GM12878 (cell line): ENCODE measurements around the gene IQCH. TPM values are rescaled to one million over a fixed set of nuclear protein-coding genes. Genes with fewer than 3 reads are reported as not detected.

Source experiments
- ATAC-seq: fragments of 200-7000 bp; cut with Tn5 transposase; 3 replicates; pipeline ENCODE4 v1.9.1; 2020; ENCODE audit warnings: mild to moderate bottlenecking, moderate library complexity
- BruUV-seq: library from RNA; stranded (reverse); fragments of 400-500 nt; replicated peaks from 2 replicates; lab custom pipeline; 2021; lab: Mats Ljungman, UMichigan
- CTCF ChIA-PET: fragments of 300-600 bp; sonication (Branson Sonifier 250); formaldehyde crosslinking; extraction: SDS; loops from one replicate; lab custom pipeline; 2021; ENCODE audit warnings: inconsistent platforms; lab: Yijun Ruan, JAX
- POLR2A ChIA-PET: fragments of 350-600 bp; formaldehyde crosslinking; extraction: SDS; loops from one replicate; lab custom pipeline; 2021; ENCODE audit warnings: inconsistent platforms; lab: Charles Lee
- RAD21 ChIA-PET: fragments of 300-600 bp; sonication (Branson Sonifier 250); formaldehyde crosslinking; loops from one replicate; lab custom pipeline; 2023; ENCODE audit warnings: antibody characterized with exemption; ENCODE audit not compliant: unreplicated experiment; lab: Charles Lee
- SMC1A ChIA-PET: fragments of 300-600 bp; sonication (Branson Sonifier 250); formaldehyde crosslinking; loops from one replicate; lab custom pipeline; 2023; ENCODE audit not compliant: unreplicated experiment, uncharacterized antibody; lab: Charles Lee
- DNase-seq: peaks from one replicate; pipeline ENCODE4 v3.0.0-alpha.2; 2011; ENCODE audit warnings: low read depth, low spot score
- FAIRE-seq: peaks from 3 replicates; lab custom pipeline; 2011; peaks lifted over from hg19 to GRCh38; lab: Jason Lieb, UNC
- H2AFZ ChIP-seq: 2 replicates; pipeline ENCODE4 v1.6.0; 2011; ENCODE audit warnings: low read depth, low read length, control low read depth; ENCODE audit not compliant: control insufficient read depth
- H3K27ac ChIP-seq: 2 replicates; pipeline ENCODE4 v1.5.1; 2011; ENCODE audit warnings: control low read depth; ENCODE audit not compliant: control insufficient read depth, insufficient read depth
- H3K27me3 ChIP-seq, 2 experiments: replicated peaks in 1 of 2; 2 replicates each; pipeline versions ENCODE4 v1.6.0 to v1.6.1; 2011; ENCODE audit warnings: low read length in 1 of 2; ENCODE audit not compliant: control insufficient read depth in 2 of 2, insufficient read depth in 2 of 2
- H3K36me3 ChIP-seq, 2 experiments: 2 replicates each; pipeline ENCODE4 v1.5.1; 2011; ENCODE audit warnings: low read length in 1 of 2; ENCODE audit not compliant: control insufficient read depth in 2 of 2, insufficient read depth in 2 of 2
- H3K4me1 ChIP-seq: 2 replicates; pipeline ENCODE4 v1.6.1; 2011; ENCODE audit warnings: mild to moderate bottlenecking, low read length, moderate library complexity, mixed read lengths; ENCODE audit not compliant: control insufficient read depth, insufficient read depth
- H3K4me2 ChIP-seq: 2 replicates; pipeline ENCODE4 v1.6.0; 2011; ENCODE audit warnings: control low read depth; ENCODE audit not compliant: control insufficient read depth, insufficient read depth
- H3K4me3 ChIP-seq: fragments of 200-600 bp; sonication (generic); 2 replicates; pipeline ENCODE4 v1.5.1; 2016
- H3K79me2 ChIP-seq: 2 replicates; pipeline ENCODE4 v1.6.0; 2011; ENCODE audit warnings: low read length; ENCODE audit not compliant: control insufficient read depth, insufficient read depth
- H3K9ac ChIP-seq: 2 replicates; pipeline ENCODE4 v1.8.0; 2011; ENCODE audit warnings: low read length, control low read depth, mixed read lengths; ENCODE audit not compliant: control insufficient read depth, insufficient read depth
- H3K9me3 ChIP-seq: replicated peaks from 3 replicates; pipeline ENCODE4 v1.5.1; 2011; ENCODE audit warnings: mild to moderate bottlenecking, low read length; ENCODE audit not compliant: control insufficient read depth, insufficient read depth
- H4K20me1 ChIP-seq: 2 replicates; pipeline ENCODE4 v1.6.0; 2011; ENCODE audit not compliant: control insufficient read depth, insufficient read depth
- CTCF ChIP-seq, 3 experiments: IDR thresholded peaks in 2 of 3; conservative IDR thresholded peaks in 1 of 3; 2 replicates each; pipeline ENCODE4 v1.5.1; 2011; ENCODE audit warnings: low read depth in 3 of 3, low read length in 3 of 3, mild to moderate bottlenecking in 3 of 3, control low read depth in 2 of 3, moderate library complexity in 2 of 3, inconsistent platforms in 1 of 3, mixed read lengths in 1 of 3; ENCODE audit not compliant: control insufficient read depth in 2 of 3, insufficient read depth in 1 of 3; ENCODE audit errors: extremely low read depth in 1 of 3
- MEF2B ChIP-seq: fragments of 450-650 bp; IDR thresholded peaks from 2 replicates; pipeline ENCODE4 v1.6.1; 2018; ENCODE audit warnings: mild to moderate bottlenecking, moderate library complexity; ENCODE audit not compliant: partially characterized antibody, poor library complexity, severe bottlenecking
- RAD21 ChIP-seq: IDR thresholded peaks from 2 replicates; pipeline ENCODE4 v1.6.1; 2011; ENCODE audit warnings: mild to moderate bottlenecking, low read depth, low read length, moderate library complexity; ENCODE audit not compliant: insufficient read depth
- SMC3 ChIP-seq: IDR thresholded peaks from 2 replicates; pipeline ENCODE4 v1.6.1; 2011; ENCODE audit warnings: low read length, improper control_type of control experiment, borderline replicate concordance
- SRF ChIP-seq, 2 experiments: IDR thresholded peaks; 2 replicates each; pipeline ENCODE4 v1.6.1; 2011; ENCODE audit warnings: low read depth in 2 of 2, low read length in 2 of 2, mild to moderate bottlenecking in 1 of 2, moderate library complexity in 1 of 2
- TCF12 ChIP-seq: IDR thresholded peaks from 2 replicates; pipeline ENCODE4 v1.6.1; 2011; ENCODE audit warnings: low read depth, mild to moderate bottlenecking, low read length
- ZNF592 ChIP-seq: fragments of 450-650 bp; IDR thresholded peaks from 2 replicates; pipeline ENCODE4 v1.6.1; 2017; ENCODE audit warnings: mild to moderate bottlenecking, moderate library complexity
- WGBS: methylation state at CpG from one replicate; pipeline ENCODE4 v1.1.6; 2016; ENCODE audit warnings: low lambda C conversion rate; ENCODE audit not compliant: insufficient replicate concordance, insufficient coverage; ENCODE audit errors: missing lambda C conversion rate; 5-methylcytosine and 5-hydroxymethylcytosine counted together
- in situ Hi-C: fragments of 300-500 bp; cut with MboI; formaldehyde crosslinking; loops from 9 replicates; pipeline ENCODE4 v1.14.3; 2018; ENCODE audit warnings: mixed read lengths
- intact Hi-C: fragments of 100-400 bp; cut with micrococcal nuclease; formaldehyde crosslinking; loops from one replicate; pipeline ENCODE4 v1.14.2; 2022; ENCODE audit not compliant: unreplicated experiment
- polyA plus RNA-seq, 11 experiments: library from polyadenylated mRNA; depleted of rRNA in 4 of 11; unstranded in 6 of 11; stranded (reverse) in 5 of 11; fragments of >200 nt; fragmentation: Nextera tagmentation in 4 of 11; fragmentation: Illumina TruSeq in 1 of 11; extraction: Ambion mirVana in 4 of 11; extraction: Trizol in 1 of 11; gene quantifications; 1 replicate in 1 of 11; 2 replicates in 10 of 11; pipeline versions ENCODE4 v1.2.1 to v1.2.3, GENCODE V29; 2011 to 2016; ENCODE audit warnings: inconsistent platforms in 2 of 11, missing spikeins in 2 of 11, low read depth in 1 of 11
- total RNA-seq, 4 experiments: library from RNA; depleted of rRNA in 3 of 4; stranded (reverse); fragments of >200 nt in 3 of 4; fragmentation: Illumina TruSeq in 1 of 4; extraction: Trizol in 1 of 4; gene quantifications; 2 replicates each; pipeline versions ENCODE4 v1.2.1 to v1.2.3, GENCODE V29; 2013 to 2021

The IQCH gene
- total and polyA plus RNA-seq, 10 of the 15 experiments (the other 5 are each of a cell fraction or from before 2014, with no cell fraction given): 0.29 to 1.3 (median 0.99) TPM

DNA sequence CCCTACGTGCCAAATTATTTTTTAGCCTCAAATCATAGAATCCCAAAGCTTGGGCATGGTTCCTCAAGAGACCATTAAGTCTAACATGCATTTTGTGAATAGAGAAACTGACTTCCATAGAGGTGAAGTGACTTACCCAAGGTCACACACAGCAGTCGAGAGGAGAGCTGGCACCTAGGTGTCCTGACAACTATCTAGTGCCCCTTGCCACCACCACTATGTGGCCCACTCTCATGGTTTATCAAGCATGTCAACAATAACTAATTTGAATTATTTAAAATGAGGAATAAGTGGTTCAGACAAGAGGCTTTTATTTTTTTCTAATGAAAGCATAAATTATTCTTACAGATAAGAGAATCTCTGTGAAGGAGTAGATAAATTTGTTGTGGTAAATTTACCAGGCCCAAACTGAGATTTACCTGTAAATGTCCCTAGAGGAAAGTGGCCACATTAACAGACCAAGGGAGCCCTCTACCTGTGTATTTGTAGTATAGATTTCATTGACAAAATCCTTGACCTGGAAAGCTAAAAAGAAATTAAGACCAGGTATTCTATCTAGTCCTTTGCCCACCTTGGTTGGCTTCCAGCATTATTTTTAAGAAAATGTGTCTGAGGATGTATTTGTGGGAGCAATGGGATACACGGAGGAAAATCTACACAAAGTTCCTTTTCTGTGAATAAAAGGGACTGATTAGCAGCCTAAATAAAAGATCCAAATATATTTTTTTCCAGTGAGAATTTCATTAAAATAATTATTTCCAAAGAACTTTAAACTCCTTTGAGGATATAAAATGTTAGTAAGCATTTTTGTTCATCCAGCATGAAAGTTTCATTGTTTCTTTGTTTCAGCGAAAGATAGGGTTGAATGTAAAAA, 49.1 kb downstream of the IQCH start:
- H3K4me1 ChIP-seq: no peaks in the 10 kb centered on the region
- H3K36me3 ChIP-seq: no peaks in the 10 kb centered on the region
- no TSS peak for BruUV-seq
- ChIA-PET POLR2A (interaction anchor here (0.6 kb wide), 1 partner anchor 130 kb away, joined by 3 read pairs; no protein-coding TSS in a partner anchor), CTCF (interaction anchor here (0.6 to 9.2 kb wide), 29 partner anchors 8 to 532 kb away, joined by 3 to 108 read pairs (median 3); partner anchors contain the start of gene SMAD3), SMC1A (interaction anchor here (0.7 to 4.0 kb wide), 18 partner anchors 16 to 366 kb away, joined by 3 to 77 read pairs (median 4); no protein-coding TSS in a partner anchor), RAD21 (interaction anchor here (0.6 to 3.9 kb wide), 17 partner anchors 64 to 696 kb away, joined by 3 to 88 read pairs (median 4); no protein-coding TSS in a partner anchor)
- no peaks in the 10 kb centered on the region for H3K9me3 ChIP-seq
- DNase-seq (peak; percentile 24), ATAC-seq (peak; percentile 70), FAIRE-seq (no peak)
- intact Hi-C loops: loop anchor here (1.0 to 5.0 kb wide), 3 partner anchors 63 to 357 kb away; partner anchors contain the start of gene SMAD3
- H4K20me1 ChIP-seq: no peaks in the 10 kb centered on the region
- H3K79me2 ChIP-seq: no peaks in the 10 kb centered on the region
- no peak overlapping the region for H3K9ac ChIP-seq
- H3K27ac ChIP-seq: no peak overlapping the region
- H3K4me2 ChIP-seq: no peak overlapping the region
- no peak overlapping the region for H3K4me3 ChIP-seq
- WGBS: 32% methylated on average over 4 of the region's 4 CpGs
- in situ Hi-C loops: loop anchor here (5.0 kb wide), 1 partner anchor 356 kb away; no protein-coding TSS in a partner anchor
- H2AFZ ChIP-seq: no peak overlapping the region
- TF ChIP-seq CTCF (IDR thresholded peaks at IDR 0.05 in 2 of 3, conservative IDR thresholded peaks at IDR 0.05 in 1 of 3; ENCODE audit: control insufficient read depth in 2 of 3, extremely low read depth in 1 of 3, insufficient read depth in 1 of 3, low read depth in 3 of 3, low read length in 3 of 3) (peak; percentile 38 to 68 (median 46); a peak in 5 of 6 replicates), SMC3 (peak; percentile 97), ZNF592 (0 out of 2 replicates have a peak, but pooled peaks have one; percentile 52), SRF (IDR thresholded peaks at IDR 0.05; ENCODE audit: low read depth in 2 of 2, low read length in 2 of 2) (no peak), TCF12 (no peak), MEF2B (peak; percentile 90), RAD21 (peak; percentile 94)
- TF ChIP-seq, all 136 proteins: peak for 5
- no peaks in the 10 kb centered on the region for H3K27me3 ChIP-seq
